ENCODE measurements around the gene ATP8B2.
"Not testable (repeated sequence)": the region's sequence is repeated elsewhere in the genome, so short reads cannot be mapped to it uniquely, and the experiment has no call there.

ATP8B2 gene

DNA sequence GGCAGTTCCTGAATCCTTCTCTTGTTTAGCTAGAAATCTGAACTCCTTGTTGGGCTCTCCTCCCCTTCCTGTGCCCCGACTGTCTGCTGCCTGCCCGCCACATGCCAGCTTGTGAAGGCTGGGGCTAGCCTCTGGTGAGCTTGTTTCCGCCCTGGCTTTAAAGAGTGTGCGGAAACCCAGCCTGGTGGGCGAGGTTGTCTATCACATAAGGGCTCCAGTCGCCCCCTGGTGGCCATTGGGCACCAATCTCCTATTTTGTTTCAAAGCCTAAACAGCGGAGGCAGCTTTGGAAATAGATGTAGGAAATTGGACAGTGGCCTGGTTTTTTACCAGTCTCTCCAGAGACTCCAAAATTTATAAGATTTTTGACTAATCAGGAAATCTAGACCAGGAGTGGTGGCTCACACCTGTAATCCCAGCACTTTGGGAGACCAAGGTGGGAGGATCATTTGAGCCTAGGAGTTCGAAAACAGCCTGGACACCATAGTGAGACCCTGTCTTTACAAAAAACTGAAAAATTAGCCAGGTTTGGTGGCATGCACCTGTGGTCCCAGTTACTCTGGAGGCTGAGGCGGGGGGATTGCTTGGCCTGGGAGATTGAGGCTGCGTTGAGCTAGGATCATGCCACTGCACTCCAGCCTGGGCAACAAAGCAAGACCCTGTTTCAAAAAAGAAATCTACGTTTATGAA is 9.8 kb downstream of the ATP8B2 start:
- TF ChIP-seq, protein P1, sequence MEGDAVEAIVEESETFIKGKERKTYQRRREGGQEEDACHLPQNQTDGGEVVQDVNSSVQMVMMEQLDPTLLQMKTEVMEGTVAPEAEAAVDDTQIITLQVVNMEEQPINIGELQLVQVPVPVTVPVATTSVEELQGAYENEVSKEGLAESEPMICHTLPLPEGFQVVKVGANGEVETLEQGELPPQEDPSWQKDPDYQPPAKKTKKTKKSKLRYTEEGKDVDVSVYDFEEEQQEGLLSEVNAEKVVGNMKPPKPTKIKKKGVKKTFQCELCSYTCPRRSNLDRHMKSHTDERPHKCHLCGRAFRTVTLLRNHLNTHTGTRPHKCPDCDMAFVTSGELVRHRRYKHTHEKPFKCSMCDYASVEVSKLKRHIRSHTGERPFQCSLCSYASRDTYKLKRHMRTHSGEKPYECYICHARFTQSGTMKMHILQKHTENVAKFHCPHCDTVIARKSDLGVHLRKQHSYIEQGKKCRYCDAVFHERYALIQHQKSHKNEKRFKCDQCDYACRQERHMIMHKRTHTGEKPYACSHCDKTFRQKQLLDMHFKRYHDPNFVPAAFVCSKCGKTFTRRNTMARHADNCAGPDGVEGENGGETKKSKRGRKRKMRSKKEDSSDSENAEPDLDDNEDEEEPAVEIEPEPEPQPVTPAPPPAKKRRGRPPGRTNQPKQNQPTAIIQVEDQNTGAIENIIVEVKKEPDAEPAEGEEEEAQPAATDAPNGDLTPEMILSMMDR (conservative IDR thresholded peaks at IDR 0.05; ENCODE audit: low read depth, low read length) = peak; percentile 92
- no peak overlapping the region for H3K4me3 ChIP-seq (ENCODE audit: low read depth, low read length)
- peak; percentile 88 for DNase-seq (ENCODE audit: low read depth)

DNA sequence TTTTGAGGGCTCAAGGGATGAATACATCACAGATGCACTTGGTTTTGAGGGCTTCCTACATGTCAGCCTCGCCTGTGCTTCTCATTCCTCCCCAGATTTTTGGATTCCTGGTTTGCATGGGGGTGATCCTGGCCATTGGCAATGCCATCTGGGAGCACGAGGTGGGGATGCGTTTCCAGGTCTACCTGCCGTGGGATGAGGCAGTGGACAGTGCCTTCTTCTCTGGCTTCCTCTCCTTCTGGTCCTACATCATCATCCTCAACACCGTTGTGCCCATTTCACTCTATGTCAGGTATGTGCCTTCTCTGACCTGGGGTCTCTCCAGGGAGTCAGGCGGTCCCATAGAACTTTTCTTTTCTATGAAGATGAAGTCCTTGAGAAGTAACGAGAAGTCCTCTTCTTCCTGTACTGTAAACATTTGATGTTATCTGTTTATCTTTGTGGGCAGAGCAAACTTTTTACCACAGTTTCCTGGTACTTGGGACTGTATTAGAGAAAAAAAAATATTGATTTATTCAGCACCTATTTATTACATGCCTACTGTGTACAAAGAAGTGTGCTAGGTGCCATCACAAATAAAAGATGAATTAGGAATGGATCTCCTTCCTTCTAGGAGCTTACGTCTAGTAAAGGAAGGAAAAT is 12.0 kb downstream of the ATP8B2 start:
- TF ChIP-seq, protein P1 (conservative IDR thresholded peaks at IDR 0.05; ENCODE audit: low read depth, low read length) = no peak
- H3K4me3 ChIP-seq (ENCODE audit: low read depth, low read length) = no peak overlapping the region
- no peak for DNase-seq (ENCODE audit: low read depth)

DNA sequence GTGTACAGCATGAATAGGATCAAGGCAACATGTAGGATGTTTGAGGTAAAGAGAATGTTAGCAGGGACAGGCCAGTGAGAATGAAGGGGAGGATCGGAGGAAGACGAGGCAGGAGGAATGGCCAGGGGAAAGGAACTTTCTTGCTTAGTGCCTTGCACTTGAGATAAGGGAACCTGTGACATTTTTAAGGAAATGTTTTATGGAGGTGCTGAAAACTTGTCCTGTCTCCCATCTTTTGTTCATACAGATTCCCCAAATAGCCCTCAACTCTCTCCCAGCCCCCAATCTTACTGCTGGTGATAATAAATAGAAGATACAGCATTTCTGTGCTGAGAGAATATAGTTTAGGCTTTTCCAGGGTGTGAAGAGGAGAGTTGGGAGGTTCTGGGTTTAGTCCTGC is 13.6 kb downstream of the ATP8B2 start:
- H3K4me3 ChIP-seq (ENCODE audit: low read depth, low read length) = no peak overlapping the region
- TF ChIP-seq, protein P1 (conservative IDR thresholded peaks at IDR 0.05; ENCODE audit: low read depth, low read length) = no peak
- no peak for DNase-seq (ENCODE audit: low read depth)

DNA sequence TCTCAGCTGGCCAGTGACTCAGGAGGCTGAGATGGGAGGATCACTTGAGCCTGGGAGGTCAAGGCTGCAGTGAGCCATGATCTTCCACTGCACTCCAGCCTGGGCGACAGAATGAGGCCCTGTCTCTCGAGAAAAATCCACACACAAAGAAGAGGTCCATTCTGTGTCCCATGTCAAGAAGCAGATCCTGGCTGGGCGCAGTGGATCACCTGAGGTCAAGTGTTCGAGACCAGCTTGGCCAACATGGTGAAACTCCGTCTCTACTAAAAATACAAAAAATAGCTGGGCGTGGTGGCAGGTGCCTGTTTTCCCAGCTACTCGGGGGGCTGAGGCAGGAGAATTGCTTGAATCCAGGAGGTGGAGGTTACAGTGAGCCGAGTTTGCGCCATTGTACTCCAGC is 16.0 kb downstream of the ATP8B2 start:
- not testable (repeated sequence) for H3K4me3 ChIP-seq (ENCODE audit: low read depth, low read length); DNase-seq (ENCODE audit: low read depth)

DNA sequence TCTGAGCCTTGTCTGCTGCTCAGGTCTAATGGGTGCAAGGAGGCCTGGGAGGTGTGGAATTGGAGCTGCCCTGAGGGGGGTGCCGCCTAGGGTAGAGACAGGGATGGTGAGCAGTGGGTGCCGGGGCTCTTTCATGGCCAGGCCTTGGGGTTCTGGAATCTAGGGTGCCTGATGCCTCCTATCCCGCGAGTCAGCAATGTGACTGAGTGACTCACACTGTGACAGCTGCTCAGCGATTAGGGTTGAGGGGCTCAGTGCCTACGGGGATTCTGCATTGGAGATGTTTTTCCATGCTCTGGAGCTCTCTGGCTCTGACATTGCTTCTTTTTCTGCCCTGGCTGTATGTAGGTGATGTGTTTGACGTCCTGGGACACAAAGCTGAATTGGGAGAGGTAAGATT is 16.8 kb downstream of the ATP8B2 start:
- DNase-seq (ENCODE audit: low read depth) = no peak
- no peak overlapping the region for H3K4me3 ChIP-seq (ENCODE audit: low read depth, low read length)
- TF ChIP-seq, protein P1 (conservative IDR thresholded peaks at IDR 0.05; ENCODE audit: low read depth, low read length) = no peak

DNA sequence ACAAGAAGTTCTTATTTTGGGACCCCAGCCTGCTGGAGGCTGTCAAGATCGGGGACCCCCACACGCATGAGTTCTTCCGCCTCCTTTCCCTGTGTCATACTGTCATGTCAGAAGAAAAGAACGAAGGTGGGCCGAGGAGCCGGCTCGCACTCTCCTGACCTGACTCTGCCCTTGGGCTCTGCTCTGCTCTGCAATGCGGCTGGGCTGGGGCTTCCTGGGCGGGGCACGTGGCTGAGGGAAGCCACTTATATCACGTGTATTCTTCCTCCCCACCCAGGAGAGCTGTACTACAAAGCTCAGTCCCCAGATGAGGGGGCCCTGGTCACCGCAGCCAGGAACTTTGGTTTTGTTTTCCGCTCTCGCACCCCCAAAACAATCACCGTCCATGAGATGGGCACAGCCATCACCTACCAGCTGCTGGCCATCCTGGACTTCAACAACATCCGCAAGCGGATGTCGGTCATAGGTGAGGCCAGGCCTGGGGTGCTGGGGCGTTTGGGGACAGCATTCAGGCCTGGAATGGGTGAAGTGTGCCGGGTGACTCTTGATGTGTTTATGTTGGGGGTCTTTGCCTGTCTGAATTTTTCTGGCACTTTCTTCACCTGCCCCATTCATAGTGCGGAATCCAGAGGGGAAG is 17.6 kb downstream of the ATP8B2 start:
- DNase-seq (ENCODE audit: low read depth) = no peak

More for the DNA sequence above, 17.6 kb downstream of the ATP8B2 start:
- H3K4me3 ChIP-seq (ENCODE audit: low read depth, low read length) = no peak overlapping the region
- TF ChIP-seq, protein P1 (conservative IDR thresholded peaks at IDR 0.05; ENCODE audit: low read depth, low read length) = no peak
